Measurements from ENCODE around the gene CES4A.

Gene CES4A

GRCh38 chr16:67028167-67028695 is 39.8 kb downstream of the CES4A start:
- Histone ChIP-seq H3K27ac (peak overlapping the region; percentile 96), H3K9me3 (ENCODE audit: severe bottlenecking) (no peaks in the 10 kb centered on the region), H3K36me3 (peaks cover 38% of the 10 kb centered on the region), H3K27me3 (ENCODE audit: insufficient read depth, low read depth, severe bottlenecking) (no peaks in the 10 kb centered on the region), H3K4me3 (ENCODE audit: low read depth, low read length) (peak overlapping the region; percentile 67)
- DNase-seq = no peak
- TF ChIP-seq, protein P1, sequence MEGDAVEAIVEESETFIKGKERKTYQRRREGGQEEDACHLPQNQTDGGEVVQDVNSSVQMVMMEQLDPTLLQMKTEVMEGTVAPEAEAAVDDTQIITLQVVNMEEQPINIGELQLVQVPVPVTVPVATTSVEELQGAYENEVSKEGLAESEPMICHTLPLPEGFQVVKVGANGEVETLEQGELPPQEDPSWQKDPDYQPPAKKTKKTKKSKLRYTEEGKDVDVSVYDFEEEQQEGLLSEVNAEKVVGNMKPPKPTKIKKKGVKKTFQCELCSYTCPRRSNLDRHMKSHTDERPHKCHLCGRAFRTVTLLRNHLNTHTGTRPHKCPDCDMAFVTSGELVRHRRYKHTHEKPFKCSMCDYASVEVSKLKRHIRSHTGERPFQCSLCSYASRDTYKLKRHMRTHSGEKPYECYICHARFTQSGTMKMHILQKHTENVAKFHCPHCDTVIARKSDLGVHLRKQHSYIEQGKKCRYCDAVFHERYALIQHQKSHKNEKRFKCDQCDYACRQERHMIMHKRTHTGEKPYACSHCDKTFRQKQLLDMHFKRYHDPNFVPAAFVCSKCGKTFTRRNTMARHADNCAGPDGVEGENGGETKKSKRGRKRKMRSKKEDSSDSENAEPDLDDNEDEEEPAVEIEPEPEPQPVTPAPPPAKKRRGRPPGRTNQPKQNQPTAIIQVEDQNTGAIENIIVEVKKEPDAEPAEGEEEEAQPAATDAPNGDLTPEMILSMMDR (IDR thresholded peaks at IDR 0.05; ENCODE audit: low read depth, low read length) = no peak

- Histone ChIP-seq H3K36me3 (peaks cover 40% of the 10 kb centered on the region), H3K27me3 (ENCODE audit: insufficient read depth, low read depth, severe bottlenecking) (no peaks in the 10 kb centered on the region), H3K9me3 (ENCODE audit: severe bottlenecking) (no peaks in the 10 kb centered on the region), H3K27ac (peak within 1 kb of the TSS; percentile 96), H3K4me3 (ENCODE audit: low read depth, low read length) (peak within 1 kb of the TSS; percentile 84)
- TF ChIP-seq, protein P1 (IDR thresholded peaks at IDR 0.05; ENCODE audit: low read depth, low read length) = 0 out of 2 replicates have a peak, but pooled peaks have one; percentile 9
- peak; percentile 94 for DNase-seq
Observed at GRCh38 chr16:67028696-67029253, 40.4 kb downstream of the CES4A start, which contains the start of gene CBFB. Gene CBFB (plus strand): TSS chr16:67029149. CDS start chr16:67029408, 259 bp downstream.

- Histone ChIP-seq H3K4me3 (ENCODE audit: low read depth, low read length) (peak overlapping the region; percentile 84), H3K36me3 (peaks cover 47% of the 10 kb centered on the region), H3K9me3 (ENCODE audit: severe bottlenecking) (no peaks in the 10 kb centered on the region), H3K27ac (peak overlapping the region; percentile 96), H3K27me3 (ENCODE audit: insufficient read depth, low read depth, severe bottlenecking) (no peaks in the 10 kb centered on the region)
- peak; percentile 35 for DNase-seq
- TF ChIP-seq, protein P1 (IDR thresholded peaks at IDR 0.05; ENCODE audit: low read depth, low read length) = no peak
Observed at GRCh38 chr16:67029254-67030096, 41.1 kb downstream of the CES4A start.

DNA sequence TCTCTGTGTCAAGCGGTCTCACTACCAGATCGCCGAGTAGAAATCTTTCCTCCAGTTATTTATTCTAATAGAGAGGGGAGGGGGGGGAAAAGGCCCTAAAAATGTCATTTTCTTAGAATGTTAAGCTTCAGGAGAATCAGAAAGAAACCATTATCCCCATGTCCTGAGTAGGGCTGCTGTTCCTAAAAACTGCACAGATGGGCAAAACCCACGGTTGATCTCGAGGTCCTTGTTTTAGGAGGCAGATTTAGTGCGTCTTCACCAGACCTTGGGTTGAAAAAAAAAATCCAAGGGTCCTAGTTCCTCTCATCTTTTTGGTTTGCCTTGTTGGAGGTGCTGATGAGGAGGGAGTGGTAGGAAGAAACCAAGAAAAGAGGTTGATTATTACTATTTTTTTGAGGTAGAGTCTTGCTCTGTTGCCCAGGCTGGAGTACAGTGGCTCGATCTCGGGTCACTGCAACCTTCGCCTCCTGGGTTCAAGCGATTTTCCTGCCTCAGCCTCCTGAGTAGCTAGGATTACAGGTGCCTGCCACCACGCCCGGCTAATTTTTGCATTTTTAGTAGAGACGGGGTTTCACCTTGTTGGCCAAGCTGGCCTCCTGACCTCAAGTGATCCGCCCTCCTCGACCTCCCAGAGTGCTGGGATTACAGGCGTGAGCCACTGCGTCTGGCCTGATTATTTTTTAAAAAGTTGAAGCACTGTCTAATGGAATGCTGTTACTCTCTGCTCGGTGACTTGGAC is 42.0 kb downstream of the CES4A start:
- peaks cover 51% of the 10 kb centered on the region for H3K36me3 ChIP-seq
- H3K4me3 ChIP-seq (ENCODE audit: low read depth, low read length) = peak overlapping the region; percentile 84
- peak; percentile 26 for DNase-seq
- H3K27me3 ChIP-seq (ENCODE audit: insufficient read depth, low read depth, severe bottlenecking) = no peaks in the 10 kb centered on the region
- H3K27ac ChIP-seq = peak overlapping the region; percentile 96
- TF ChIP-seq, protein P1 (IDR thresholded peaks at IDR 0.05; ENCODE audit: low read depth, low read length) = no peak
- no peaks in the 10 kb centered on the region for H3K9me3 ChIP-seq (ENCODE audit: severe bottlenecking)

- Histone ChIP-seq H3K36me3 (peaks cover 74% of the 10 kb centered on the region), H3K27me3 (ENCODE audit: insufficient read depth, low read depth, severe bottlenecking) (no peaks in the 10 kb centered on the region), H3K9me3 (ENCODE audit: severe bottlenecking) (no peaks in the 10 kb centered on the region), H3K4me3 (ENCODE audit: low read depth, low read length) (no peak overlapping the region), H3K27ac (no peak overlapping the region)
- TF ChIP-seq, protein P1 (IDR thresholded peaks at IDR 0.05; ENCODE audit: low read depth, low read length) = no peak
- DNase-seq = no peak
Observed at GRCh38 chr16:67034487-67034886, 46.1 kb downstream of the CES4A start.

Data from WERI-Rb-1 (cell line).